ENCODE measurements around the gene ZFX. TPM values are rescaled to one million over a fixed set of nuclear protein-coding genes. Genes with fewer than 3 reads are reported as not detected.

Gene ZFX
- total RNA-seq, 2 donors from 2014 or later: 44.0 to 44.4 TPM

DNA sequence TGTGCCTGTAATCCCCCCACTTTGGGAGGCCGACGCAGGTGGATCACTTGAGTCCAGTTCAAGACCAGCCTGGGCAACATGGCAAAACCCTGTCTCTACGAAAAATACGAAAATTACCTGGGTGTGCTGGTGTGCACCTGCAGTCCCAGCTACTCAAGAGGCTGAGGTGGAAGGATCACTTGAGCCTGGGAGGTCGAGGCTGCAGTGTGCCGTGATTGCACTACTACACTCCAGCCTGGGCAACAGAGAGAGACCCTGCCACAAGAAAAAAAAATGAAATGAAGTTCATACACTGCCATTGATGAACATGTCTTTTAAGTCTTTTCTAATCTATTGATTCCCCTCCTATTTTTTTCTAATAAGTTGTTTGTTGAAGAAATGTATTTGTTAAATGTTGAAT, 5.0 kb upstream of the ZFX start:
- no peak overlapping the region for H3K9ac ChIP-seq (ENCODE audit: low read depth in 2 of 2, low read length in 2 of 2)

DNA sequence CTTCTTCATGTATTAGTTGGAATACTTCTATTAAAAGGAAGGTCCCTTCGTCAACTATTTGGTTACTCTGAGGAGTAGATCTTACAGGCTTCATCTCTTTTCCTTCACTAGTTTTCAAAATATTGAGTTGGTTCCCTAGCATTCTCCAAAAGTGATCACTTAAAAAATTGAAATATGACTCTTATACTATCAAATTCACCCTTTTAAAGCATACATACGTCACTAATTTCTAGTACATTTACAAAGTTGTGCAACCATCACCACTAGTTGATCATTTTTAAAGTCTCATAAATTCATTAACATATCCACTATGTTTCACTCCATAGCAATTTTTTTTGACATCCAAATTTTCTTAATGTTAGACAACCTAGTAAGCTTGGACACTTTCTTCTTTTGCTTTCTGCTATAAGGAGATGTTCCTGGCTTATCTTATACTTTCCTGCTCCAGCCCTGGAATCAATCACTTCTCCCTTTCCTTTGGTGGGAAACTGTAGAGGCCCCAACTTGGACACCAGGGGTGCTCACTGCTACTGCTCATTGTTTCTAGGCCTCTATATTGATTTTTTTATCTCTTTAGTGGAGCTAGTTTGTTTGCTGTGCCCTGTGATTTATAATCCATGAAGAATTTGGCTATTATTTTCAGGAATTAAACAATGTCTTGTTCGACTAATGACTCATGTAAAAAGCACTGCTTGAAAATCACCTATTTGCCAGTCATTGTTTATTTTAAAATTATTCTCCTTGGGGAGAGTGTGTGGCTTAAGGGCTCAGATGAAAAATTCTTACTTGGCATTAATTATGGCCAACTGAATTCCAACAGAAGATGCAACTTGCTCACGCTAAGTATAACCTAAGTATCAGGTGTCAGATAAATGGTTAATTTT, 4.0 kb upstream of the ZFX start:
- Histone ChIP-seq H3K9ac (ENCODE audit: low read depth in 2 of 2, low read length in 2 of 2) (no peak overlapping the region), H3K27me3 (no peaks in the 10 kb centered on the region), H3K9me3 (no peaks in the 10 kb centered on the region), H3K4me1 (peaks cover 7% of the 10 kb centered on the region), H3K4me3 (no peak overlapping the region), H3K27ac (peak overlapping the region; percentile 96), H3K36me3 (no peaks in the 10 kb centered on the region)
- TF ChIP-seq, protein P1, sequence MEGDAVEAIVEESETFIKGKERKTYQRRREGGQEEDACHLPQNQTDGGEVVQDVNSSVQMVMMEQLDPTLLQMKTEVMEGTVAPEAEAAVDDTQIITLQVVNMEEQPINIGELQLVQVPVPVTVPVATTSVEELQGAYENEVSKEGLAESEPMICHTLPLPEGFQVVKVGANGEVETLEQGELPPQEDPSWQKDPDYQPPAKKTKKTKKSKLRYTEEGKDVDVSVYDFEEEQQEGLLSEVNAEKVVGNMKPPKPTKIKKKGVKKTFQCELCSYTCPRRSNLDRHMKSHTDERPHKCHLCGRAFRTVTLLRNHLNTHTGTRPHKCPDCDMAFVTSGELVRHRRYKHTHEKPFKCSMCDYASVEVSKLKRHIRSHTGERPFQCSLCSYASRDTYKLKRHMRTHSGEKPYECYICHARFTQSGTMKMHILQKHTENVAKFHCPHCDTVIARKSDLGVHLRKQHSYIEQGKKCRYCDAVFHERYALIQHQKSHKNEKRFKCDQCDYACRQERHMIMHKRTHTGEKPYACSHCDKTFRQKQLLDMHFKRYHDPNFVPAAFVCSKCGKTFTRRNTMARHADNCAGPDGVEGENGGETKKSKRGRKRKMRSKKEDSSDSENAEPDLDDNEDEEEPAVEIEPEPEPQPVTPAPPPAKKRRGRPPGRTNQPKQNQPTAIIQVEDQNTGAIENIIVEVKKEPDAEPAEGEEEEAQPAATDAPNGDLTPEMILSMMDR (IDR thresholded peaks at IDR 0.05): no peak
- intact Hi-C loops (cut with DNase I): no loop called here
- DNase-seq: no peak

More for the DNA sequence above, 5.0 kb upstream of the ZFX start:
- H3K9me3 ChIP-seq: no peaks in the 10 kb centered on the region
- no peaks in the 10 kb centered on the region for H3K27me3 ChIP-seq
- H3K4me3 ChIP-seq: no peak overlapping the region
- no peaks in the 10 kb centered on the region for H3K36me3 ChIP-seq
- no peak for DNase-seq
- no peak overlapping the region for H3K27ac ChIP-seq
- intact Hi-C loops (cut with DNase I): no loop called here
- H3K4me1 ChIP-seq: peaks cover 7% of the 10 kb centered on the region
- TF ChIP-seq, protein P1 (IDR thresholded peaks at IDR 0.05): no peak

DNA sequence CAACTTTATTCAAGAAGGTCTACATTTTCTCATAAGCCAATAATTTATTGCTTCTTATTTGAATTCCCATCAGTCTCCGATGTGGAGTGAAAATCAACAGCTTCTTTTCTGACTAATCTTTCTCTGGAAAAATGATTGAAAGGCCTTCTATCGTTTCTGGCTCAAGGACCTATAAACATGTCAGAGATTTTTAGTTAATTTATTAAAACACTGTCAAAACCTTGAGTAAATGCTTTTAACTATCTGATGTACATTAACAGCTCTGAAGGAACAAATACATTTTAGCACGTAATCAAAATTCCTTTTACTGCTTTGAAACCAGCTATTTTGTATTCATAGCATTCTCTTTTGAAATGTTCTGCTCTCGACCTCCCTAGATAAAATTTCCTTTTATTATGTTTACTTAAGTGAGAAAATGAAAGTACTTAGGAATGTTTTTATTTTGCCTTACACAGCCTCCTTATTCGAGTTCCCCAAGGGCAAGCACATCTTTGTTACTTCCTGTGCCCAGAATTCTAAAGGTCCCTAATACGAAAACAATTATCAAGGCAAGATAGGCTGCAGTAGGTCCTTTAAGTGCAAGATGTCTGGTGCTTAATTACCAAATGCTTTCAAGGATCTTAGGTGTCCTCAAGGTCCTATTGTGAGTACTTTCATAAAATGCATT, 3.1 kb upstream of the ZFX start:
- Histone ChIP-seq H3K9ac (ENCODE audit: low read depth in 2 of 2, low read length in 2 of 2) (no peak overlapping the region), H3K9me3 (no peaks in the 10 kb centered on the region), H3K4me1 (peaks cover 7% of the 10 kb centered on the region), H3K36me3 (no peaks in the 10 kb centered on the region), H3K27ac (peak overlapping the region; percentile 96), H3K27me3 (no peaks in the 10 kb centered on the region), H3K4me3 (no peak overlapping the region)
- intact Hi-C loops (cut with DNase I): no loop called here
- DNase-seq: no peak
- TF ChIP-seq, protein P1 (IDR thresholded peaks at IDR 0.05): no peak

DNA sequence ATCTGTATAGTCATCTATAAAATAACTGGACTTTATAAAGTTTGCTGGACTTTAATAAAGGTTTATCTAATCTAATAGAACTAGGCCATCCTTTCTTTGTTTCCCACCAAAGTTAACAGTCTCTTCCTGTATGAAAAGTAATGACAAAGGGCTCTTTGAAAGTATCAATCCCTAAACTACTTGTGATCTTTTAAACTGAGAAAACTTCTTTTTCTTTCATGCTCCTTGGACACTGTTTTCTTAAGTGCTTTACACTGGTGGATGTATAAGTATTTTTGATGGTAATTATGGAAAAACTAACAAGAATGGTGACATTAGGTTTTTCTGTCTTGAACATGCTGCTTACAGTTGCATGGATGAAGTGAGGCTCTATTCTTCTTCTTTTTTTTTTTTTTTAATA, 2.4 kb upstream of the ZFX start:
- DNase-seq: no peak
- Histone ChIP-seq H3K36me3 (no peaks in the 10 kb centered on the region), H3K9ac (ENCODE audit: low read depth in 2 of 2, low read length in 2 of 2) (no peak overlapping the region), H3K27me3 (no peaks in the 10 kb centered on the region), H3K4me1 (peaks cover 7% of the 10 kb centered on the region), H3K4me3 (no peak overlapping the region), H3K27ac (peak overlapping the region; percentile 96), H3K9me3 (no peaks in the 10 kb centered on the region)
- TF ChIP-seq, protein P1 (IDR thresholded peaks at IDR 0.05): no peak
- intact Hi-C loops (cut with DNase I): no loop called here

DNA sequence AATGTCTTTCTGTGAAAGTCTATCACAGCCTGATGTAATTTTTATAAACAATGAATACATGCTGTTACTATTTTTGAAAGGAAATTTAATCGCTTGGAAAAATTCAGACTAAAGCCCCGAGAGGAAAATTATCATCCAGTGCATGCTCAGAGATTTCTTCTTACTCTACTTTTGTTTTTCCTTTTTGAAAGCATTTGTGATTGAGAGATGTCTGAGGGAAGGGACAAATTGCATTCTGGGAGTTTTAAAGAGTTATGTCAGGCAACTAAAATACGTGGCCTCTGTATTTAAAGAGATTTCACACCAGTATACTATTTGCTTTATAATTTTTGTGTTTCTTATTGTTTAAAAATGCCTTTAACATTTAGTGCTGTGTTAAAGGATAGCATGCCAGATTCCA, 1.4 kb upstream of the ZFX start:
- Histone ChIP-seq H3K9ac (ENCODE audit: low read depth in 2 of 2, low read length in 2 of 2) (peak overlapping the region in 1 of 2 donors; percentile 73), H3K9me3 (no peaks in the 10 kb centered on the region), H3K36me3 (no peaks in the 10 kb centered on the region), H3K4me1 (peaks cover 7% of the 10 kb centered on the region), H3K27me3 (no peaks in the 10 kb centered on the region), H3K4me3 (peak overlapping the region; percentile 64), H3K27ac (peak overlapping the region; percentile 96)
- intact Hi-C loops (cut with DNase I): no loop called here
- TF ChIP-seq, protein P1 (IDR thresholded peaks at IDR 0.05): no peak
- no peak for DNase-seq
